HL-60/S4 treated with retinoic acid at 250 ng/mL for 4 days and 3 days (cell line): Measurements from ENCODE around the gene LSS.
"Not testable (repeated sequence)": the region's sequence is repeated elsewhere in the genome, so short reads cannot be mapped to it uniquely, and the experiment has no call there.

ENCODE experiments used
- in situ Hi-C: fragments of 300-500 bp; cut with MboI; formaldehyde crosslinking; loops from 2 replicates; pipeline ENCODE4 v1.7.0; 2022; ENCODE audit warnings: low sequenced_read_pairs

Gene LSS

DNA sequence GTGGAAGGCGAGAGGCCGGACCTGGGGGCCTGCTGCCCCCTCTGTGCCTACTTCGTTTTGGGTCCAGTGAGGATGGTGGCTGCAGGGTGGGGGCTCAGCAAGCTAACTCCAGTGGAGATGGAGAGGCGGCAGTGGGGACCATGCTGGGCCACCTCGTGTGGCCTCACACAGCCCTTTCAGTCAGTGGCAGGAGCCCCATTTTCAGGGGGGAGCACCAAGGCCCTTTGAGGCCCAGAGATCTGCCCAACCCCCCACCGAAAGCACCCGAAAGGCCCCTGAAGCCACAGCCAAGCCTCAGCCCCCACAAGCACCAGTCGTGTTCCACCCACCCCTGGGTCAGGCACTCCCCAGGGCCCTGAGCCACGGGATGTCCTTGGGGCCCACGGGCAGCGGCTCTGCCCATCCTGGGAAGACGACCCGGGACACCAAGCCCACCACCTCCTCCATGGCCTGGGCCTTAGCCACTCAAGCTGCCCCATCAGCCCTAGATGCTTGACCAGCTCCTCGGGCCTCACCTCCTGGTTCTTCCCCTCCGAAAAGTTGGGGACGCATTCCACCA, 73.5 kb downstream of the LSS start:
- in situ Hi-C loops, result no loop called here

DNA sequence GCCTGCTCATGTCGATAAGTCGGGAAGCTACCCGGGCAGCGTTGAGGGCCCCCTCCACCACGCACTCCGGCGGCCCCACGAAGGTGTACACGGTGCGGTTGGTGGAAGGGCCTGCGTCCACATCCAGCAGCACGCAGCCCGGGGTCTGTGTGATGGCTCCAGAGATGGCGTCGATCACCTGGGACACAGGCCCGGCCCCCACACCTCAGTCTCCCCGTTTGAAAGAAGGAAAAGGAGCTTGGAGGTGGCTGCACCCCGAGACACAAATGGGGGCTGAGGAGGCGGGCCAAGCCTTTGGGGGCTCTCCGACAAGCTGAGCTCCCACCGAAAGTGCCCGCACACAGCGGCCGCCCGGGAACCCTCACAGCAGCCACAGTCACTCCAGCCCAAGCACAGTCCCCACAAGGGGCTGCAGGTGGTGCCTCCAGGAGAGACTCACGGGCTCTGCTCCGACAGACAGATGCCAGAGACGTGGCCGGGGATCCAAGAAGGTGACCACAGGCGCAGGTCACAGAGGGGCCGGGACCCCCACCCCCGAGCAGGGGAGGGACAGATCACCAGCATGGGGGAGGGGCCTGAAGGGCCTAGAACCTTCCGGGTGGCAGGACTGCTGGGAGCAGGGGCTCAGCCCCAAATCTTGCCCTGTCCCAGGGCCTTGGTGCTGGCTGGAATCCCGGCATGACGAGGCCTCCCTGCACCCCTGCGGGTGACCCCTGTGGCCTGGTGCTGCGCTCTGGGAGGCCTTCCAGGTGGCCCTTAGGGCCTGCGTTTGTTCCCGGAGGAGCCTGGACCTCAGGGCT, 74.2 kb downstream of the LSS start:
- in situ Hi-C loops, result no loop called here

DNA sequence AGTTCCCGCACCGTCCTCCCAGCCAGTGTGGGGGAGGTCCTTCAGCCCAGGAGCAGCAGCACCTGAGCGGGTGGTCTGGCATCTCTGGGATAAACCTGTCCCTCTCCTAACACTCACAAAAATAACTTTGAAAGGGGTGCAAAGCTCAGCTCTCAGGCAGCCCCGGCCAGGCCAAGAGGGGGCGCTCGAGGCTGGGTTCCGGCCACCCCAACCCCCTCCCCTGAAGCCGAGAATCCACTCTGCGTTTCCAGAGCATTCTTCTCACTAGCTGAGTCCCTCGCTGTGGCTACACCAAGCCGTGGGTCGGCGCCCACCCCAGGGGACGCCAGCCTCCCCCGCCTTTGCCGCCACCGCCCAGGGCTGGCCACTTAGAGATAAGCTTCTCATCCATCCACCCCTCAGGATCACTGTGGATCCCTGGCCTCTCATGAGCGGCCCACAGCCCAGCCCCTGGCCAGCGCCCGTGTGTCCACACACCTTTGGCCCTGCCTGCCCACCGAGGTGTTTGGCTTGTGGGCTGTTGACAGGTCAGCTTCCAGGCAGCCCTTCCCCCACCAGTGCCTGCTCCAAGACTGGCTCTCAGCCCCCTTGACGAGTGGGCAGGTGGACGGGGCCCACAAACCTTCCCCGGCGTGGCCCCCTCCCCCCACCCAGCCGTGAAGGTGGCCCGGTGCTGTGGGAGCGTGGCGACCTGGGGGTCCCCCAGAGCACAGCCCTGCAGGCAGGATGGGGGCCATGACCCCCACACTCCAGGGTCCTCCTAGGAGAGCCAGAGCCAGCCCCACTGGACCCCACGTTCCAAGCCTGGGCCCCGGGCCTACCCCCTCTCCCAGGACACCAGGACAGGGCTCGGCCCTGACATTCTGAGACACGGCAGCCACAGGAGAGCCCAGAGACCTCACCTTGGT, 75.1 kb downstream of the LSS start:
- in situ Hi-C loops, result no loop called here

DNA sequence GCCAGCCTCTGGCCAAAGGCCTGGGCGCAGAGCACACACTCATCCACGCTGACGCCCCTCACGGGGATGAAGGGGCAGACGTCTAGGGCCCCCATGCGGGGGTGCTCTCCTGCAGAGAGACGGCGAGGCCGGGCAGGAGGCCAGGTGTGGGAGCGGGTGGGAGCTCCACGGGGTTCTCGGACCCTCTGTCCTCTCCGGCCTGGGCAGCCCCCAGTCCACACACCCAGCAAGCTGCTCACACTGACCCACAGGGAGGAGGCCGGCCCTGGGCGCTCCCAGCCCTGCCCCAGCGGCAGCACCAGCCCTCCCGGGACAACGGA, 75.7 kb downstream of the LSS start:
- in situ Hi-C loops, result no loop called here

DNA sequence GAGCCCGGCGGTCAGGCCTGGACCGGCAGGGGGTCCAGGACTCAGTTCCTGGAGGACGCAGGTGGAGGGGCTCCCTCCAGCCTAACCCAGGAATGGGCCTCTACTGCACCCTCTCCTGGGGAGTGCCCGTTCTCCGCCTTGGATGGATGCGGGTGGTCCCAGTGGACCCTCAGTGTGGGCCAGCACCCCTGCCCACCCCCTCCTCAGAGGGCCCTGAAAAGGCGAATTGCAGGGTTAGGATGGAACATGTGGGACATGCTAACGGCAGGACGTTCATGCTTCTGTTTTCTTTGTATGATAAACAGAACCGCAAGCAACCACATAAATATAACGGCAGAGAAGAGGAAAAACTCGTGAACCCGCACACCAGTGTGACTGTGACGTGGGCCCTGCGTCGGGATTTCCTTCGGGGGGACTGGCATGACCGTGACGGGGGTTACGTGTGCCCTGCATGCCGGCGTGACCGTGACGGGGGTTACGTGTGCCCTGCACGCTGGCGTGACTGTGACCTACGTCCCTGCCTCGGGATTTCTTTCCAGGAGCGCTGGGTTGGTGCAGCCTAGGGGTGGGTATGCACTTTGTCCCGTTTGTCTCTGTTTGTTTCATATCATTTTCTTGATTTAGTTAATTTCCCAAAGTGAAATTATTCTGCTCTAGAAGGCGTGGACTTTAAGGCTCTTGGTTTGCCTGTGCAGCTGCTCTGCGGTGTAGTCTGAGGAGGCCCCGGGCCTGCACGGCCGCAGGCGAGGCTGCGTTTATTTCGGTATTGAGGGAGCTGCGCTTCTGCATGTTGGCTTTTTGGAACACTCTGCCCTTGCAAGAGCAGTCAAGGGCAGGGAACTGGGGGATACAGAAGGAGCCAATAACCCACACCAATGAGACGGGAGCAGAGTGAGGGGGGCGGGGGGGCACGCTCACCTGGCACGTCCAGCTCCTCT, 76.3 kb downstream of the LSS start:
- in situ Hi-C loops, result no loop called here

DNA sequence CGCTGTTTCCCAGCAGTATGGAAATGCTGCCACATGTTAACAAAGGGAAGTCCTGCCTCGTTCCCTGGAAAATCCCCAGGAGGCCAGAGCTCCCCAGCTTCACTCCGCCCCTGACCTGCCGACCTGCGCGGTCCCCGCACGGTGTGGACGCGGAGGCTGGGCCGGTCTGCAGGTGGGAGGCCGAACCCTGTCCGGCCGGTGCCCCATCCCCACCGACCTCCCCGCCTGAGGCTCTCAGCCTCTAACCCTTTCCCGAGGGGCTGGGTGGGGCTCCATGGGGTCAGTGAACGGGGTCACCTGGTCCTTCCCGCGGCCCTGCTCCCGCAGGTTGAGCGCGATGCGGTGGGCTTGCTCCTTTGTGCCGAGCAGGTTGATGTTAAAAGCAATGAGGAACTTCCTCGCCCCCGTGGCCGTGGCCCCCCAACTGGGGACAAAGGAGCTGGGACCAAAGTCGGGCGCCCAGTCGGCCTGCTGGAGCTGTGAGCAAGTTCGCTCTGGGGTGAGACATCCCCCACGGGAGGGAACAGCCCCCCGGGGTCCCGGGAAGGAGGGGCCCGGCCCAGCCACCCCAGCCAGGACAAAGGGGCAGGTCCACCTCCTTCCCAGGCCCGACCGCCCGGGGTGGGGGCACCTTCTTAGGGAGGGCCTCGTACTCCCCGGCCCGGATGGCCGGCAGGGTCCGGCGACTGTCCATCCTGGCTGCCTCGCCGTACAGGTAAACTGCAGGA, 77.1 kb downstream of the LSS start:
- in situ Hi-C loops, result no loop called here

DNA sequence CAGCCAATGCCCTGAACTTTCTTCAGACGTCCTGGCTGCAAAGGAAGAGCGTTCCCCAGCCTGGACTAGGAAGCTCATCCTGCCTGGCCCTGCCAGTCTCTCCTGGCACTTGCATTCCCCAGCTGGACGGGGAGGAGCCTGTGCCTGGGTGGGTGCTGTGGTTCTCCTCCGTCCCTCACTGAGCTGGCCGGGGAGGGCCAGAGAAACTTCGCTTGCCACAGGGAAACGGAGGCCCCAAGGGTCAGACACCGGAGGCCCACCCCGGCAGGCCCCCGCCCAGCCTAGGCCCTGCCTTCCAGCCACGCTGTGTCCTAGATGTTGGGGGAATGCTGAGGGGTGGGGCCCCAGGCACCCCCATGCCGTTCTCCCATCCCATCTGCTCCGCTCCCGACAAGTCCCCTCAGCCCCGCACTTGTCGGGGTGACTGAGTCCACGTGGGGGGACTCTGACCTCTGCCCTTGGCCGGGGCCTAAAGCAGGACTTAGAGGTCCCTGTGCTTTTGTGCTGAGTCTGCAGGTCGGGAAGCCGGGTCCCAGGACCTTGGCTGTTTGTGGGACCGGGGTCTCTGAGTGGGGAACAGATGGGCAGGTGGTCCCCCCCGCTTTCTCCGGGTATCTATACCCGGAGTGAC, 78.0 kb downstream of the LSS start:
- in situ Hi-C loops, result no loop called here

DNA sequence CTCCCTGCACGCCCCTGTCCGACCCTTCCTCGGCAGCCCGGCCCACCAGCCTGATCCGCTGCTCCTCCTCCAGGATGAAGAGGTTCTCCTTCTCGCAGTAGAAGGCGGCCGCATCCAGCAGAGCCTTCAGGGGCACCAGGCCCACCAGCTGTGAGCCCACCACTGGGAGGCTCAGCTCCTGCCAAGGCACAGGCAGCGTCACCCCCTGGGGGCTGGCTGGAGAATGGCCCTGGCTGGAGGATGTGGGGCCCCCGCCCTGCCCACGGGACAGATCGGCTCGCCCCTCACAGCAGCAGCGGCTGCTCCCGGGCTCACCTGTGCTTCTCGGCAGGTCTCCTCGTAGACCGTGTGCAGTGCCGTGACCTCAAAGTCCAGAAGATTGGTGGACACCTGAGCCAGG, 78.5 kb downstream of the LSS start:
- in situ Hi-C loops, result no loop called here

DNA sequence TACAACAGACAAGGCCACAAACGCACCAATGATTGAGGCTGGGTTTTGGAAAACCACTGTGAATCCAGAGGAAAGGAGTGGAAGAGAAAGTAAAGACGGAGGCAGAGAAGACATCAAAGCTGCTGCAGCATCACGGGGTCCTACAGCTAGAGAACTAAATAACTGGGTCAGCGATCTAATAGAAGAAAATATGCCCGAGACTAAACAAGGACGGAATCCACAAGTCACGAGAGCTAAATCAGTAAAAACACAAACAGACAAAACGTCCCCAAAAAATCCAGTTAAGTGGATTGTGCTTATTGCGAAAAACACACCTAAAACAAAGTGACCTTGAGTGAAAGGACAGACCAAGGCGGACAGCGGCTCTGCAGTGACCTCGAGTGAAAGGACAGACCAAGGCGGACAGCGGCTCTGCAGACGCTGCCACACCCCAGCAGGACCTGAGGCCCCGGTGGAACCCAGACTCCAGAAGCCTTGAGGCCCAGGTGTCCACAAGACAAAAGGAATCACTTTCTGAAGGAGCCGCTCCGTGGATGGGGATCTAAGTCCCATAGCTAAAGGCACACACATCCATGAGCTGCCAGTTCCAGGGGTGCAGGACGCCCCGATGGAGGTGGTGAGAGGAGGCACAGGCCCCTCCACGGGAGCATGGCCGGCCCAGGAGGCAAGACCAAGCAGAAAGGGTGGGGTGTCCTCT, 79.2 kb downstream of the LSS start:
- in situ Hi-C loops, result no loop called here

DNA sequence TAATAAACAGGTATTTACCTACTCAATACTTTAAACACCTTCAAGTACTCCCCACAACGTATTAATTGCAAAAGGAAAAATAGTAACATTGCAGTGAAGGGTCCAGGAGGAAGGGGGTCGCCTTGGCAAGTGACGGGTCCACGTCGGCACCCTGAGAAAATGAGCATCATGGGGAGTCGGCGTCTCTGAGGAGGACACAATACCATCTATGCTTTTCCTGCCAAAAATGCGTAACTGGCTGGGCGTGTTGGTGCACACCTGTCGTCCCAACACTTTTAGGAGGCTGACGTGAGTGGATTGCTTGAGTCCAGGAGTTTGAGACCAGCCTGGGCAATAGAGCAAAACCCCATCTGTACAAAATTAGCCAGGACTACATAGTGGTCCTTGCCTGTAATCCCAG, 80.5 kb downstream of the LSS start:
- in situ Hi-C loops, result no loop called here

DNA sequence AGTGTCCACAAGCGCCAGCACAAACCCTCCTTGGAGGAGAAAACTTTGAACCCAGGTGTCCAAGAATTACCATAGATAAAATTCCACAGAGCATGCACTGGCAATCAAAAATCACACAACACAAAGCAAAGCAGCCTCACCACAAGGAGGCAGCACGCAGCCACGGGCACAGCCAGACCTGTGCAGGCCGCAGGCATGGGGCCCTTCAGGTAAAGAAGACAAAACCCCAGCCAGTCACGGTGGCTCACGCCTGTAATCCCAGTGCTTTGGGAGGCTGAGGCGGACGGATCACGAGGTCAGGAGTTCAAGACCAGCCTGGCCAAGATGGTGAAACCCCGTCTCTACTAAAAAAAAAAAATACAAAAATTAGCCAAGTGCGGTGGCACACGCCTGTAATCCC, 81.1 kb downstream of the LSS start:
- in situ Hi-C loops, result not testable (repeated sequence)

DNA sequence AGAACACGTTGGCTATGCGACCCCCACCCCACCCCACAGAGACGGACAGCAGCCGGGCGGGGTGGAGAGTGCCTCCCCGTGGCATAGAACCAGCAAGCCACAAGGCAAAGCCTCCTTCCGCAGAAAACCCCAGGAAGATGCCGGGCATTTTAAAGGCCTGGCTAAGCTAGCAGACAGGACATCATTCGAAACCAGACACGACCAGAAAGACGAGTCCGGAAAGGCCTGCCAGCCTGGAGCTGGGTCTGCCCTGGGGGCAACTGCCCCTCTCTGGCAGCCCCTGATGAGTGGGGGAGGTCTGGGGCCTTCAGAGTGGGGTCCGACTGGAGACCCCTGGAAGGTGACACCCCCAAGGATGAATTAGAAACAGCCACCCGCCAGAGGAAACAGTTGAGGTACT, 81.7 kb downstream of the LSS start:
- in situ Hi-C loops, result no loop called here

DNA sequence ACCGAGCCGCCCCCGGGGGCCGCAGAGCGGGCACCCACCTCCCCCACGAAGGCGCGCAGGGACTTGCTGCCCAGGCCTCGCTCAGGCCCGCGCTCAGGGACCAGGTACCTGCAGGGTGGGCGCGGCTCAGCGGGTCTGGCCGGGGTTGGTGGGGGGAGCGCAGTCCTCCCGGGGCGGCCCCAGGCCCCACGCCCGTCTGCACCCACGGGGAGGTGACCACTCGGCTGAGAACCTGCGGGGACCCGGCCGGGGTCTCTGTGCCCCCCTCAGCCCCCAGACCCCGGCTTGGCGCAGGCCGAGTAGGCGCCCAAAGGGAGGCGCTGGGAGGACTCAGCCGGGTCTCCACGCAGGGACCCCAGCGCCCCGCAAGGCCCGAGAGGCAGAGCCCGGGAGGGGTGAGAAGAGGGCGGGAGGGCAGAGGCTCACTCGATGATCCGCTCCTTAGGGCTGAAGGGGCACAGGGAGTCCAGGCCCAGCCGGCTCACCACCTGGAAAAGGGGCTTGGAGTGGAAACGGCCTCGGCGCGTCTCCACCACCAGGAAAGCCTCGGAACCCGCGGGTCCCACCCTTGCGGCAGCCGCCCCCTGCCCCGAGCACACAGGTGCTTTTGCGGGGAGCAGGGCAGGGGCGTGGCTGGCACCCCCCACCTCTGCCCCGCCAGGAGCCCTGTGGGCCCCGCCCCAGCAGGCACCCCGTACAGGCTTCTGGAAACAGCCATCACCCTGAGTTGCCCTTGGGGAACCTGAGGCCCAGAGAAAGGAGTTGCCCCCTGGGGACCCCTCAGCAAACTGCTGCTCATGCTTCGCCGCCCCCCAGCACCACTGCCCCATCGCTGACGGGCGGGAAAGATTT, 82.5 kb downstream of the LSS start:
- in situ Hi-C loops, result no loop called here

DNA sequence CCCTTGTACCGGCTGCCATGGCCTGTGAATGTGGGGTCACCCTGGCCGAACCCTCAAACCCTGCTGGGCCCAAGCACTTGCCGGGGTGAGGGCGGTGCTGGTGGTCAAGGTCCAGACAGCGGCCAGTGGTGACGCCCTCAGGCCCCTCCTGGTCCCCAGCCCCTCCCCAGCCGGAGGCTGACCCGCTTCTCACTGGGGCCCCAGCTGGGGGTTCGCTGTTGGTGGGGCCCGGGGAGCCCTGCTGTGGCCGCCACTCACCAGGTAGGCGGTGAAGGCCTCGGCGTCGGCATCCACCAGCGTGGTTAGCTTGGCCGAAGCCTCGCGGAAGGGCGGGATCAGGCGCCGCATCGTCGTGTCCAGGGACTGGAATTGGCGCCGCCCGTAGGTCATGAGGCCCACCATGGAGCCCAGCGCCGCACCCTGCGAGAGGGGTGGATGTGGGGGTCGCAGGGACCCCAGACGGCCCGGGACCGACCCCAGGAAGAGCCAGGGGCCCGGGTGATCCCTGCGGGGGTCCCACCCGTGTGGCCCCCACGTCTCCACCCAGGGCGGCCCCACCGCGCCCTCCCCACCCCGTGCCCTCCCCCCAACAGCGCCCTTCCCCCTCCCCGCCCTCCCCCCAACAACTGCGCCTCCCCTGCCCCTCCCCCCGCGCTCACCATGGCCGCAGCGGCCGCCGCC, 83.3 kb downstream of the LSS start:
- in situ Hi-C loops, result no loop called here

DNA sequence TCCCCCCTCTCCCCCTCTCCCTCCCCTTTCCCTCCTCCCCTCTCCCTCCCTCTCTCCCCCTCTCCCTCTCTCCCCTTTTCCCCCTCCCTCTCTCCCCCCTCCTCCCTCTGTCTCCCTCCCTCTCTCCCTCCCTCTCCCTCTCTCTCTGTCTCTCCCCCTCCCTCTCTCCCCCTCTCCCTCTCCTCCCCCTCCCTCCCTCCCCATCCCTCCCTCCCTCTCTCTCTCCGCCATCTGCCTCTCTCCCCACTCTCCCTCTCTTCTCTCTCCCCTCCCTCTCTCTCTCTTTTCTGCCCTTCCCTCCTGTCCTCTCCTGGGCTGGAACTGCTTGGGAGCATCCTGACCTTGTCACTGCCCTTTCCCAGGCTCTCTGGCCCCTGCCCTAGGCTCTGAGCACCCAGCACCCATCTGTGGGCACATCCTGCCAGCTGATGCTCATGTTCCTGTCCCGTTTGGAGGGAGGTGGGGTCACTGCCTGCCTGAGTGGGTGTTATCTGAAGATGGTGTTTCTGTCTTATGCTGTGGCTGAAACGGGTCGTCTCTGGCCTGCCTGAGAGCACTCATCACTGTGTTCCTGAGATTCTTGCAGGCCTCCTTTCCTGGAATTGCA, 84.0 kb downstream of the LSS start:
- in situ Hi-C loops, result no loop called here

DNA sequence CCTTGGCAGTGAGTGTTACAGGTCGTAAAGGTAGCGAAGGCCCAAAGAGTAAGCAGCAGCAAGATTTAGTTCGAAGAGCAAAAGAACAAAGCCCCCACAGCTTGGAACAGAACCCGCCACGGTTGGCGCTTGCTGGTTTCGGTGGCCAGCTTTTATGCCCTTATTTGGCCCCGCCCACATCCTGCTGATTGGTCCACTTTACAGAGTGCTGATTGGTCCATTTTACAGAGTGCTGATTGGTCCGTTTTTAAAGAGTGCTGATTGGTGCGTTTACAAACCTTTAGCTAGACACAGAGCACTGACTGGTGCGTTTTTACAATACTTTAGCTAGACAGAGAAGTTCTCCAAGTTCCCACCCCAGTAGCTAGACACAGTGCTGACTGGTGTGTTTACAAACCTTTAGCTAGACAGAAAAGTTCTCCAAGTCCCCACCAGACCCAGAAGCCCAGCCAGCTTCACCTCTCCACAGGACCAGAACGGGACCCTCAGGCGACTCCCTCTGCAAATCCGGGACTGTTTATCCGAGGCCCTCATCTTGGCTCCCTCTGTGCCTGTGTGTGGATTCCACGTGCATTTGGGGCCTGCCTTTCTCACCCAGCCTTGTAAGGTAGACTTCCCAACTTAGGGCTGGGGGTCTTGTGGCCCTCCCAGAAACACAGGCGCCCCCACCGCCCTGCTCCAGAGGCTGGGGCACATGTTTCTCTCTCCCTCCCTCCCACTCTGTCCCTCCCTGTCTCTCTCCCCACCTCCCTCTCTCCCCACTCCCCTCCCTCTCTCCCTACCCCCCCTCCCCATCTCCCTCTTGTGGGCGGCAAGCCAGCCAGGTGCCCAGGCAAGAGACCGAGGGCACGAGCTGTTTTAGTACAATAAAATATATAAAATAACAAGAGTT, 85.7 kb downstream of the LSS start:
- in situ Hi-C loops, result no loop called here
